ENCODE results near the gene SMIM44. TPM values are rescaled to one million over a fixed set of nuclear protein-coding genes. Genes with fewer than 3 reads are reported as not detected.
"Not testable (repeated sequence)": the region's sequence is repeated elsewhere in the genome, so short reads cannot be mapped to it uniquely, and the experiment has no call there.

SMIM44 gene
- total RNA-seq, 1 donor: not detected

- TF ChIP-seq CTCF (IDR thresholded peaks at IDR 0.05; ENCODE audit: insufficient read depth, low read depth, low read length): no peak
- no peak overlapping the region for H3K4me3 ChIP-seq (ENCODE audit: low read depth, low read length)
- DNase-seq (ENCODE audit: low read depth): no peak
Measured at GRCh38 chr19:3456925-3457527, 26.2 kb downstream of the SMIM44 start.

- TF ChIP-seq CTCF (IDR thresholded peaks at IDR 0.05; ENCODE audit: insufficient read depth, low read depth, low read length): no peak
- no peak for DNase-seq (ENCODE audit: low read depth)
- H3K4me3 ChIP-seq (ENCODE audit: low read depth, low read length): no peak overlapping the region
Measured at GRCh38 chr19:3455960-3456601, 27.2 kb downstream of the SMIM44 start.

GRCh38 chr19:3455393-3455955, 27.8 kb downstream of the SMIM44 start:
- H3K4me3 ChIP-seq (ENCODE audit: low read depth, low read length): no peak overlapping the region
- TF ChIP-seq CTCF (IDR thresholded peaks at IDR 0.05; ENCODE audit: insufficient read depth, low read depth, low read length): no peak
- no peak for DNase-seq (ENCODE audit: low read depth)

GRCh38 chr19:3454656-3455392, 28.4 kb downstream of the SMIM44 start:
- DNase-seq (ENCODE audit: low read depth): no peak
- H3K4me3 ChIP-seq (ENCODE audit: low read depth, low read length): no peak overlapping the region
- TF ChIP-seq CTCF (IDR thresholded peaks at IDR 0.05; ENCODE audit: insufficient read depth, low read depth, low read length): no peak

GRCh38 chr19:3453840-3454239, 29.4 kb downstream of the SMIM44 start:
- DNase-seq (ENCODE audit: low read depth): no peak
- no peak overlapping the region for H3K4me3 ChIP-seq (ENCODE audit: low read depth, low read length)
- TF ChIP-seq CTCF (IDR thresholded peaks at IDR 0.05; ENCODE audit: insufficient read depth, low read depth, low read length): no peak

- not testable (repeated sequence) for H3K4me3 ChIP-seq (ENCODE audit: low read depth, low read length); DNase-seq (ENCODE audit: low read depth)
Measured at GRCh38 chr19:3452942-3453214, 30.4 kb downstream of the SMIM44 start.

GRCh38 chr19:3452171-3452941, 30.9 kb downstream of the SMIM44 start:
- no peak for TF ChIP-seq CTCF (IDR thresholded peaks at IDR 0.05; ENCODE audit: insufficient read depth, low read depth, low read length)
- H3K4me3 ChIP-seq (ENCODE audit: low read depth, low read length): no peak overlapping the region
- DNase-seq (ENCODE audit: low read depth): no peak
